Chondrocyte (in vitro differentiated cells): Measurements from ENCODE around the gene SERPINA6. TPM values are rescaled to one million over a fixed set of nuclear protein-coding genes. Genes with fewer than 3 reads are reported as not detected.

Source experiments
- DNase-seq: peaks from one replicate; pipeline ENCODE4 v3.0.0; 2021; ENCODE audit warnings: mixed read lengths, low spot score
- H3K27ac Mint-ChIP-seq: one replicate; pipeline ENCODE4 v1.8.0; 2021; ENCODE audit warnings: mild to moderate bottlenecking, moderate library complexity, mixed read lengths; ENCODE audit not compliant: unreplicated experiment
- H3K27me3 Mint-ChIP-seq: 2 replicates; pipeline ENCODE4 v1.8.0; 2021; ENCODE audit warnings: low read depth, mixed read lengths
- H3K36me3 Mint-ChIP-seq: 2 replicates; pipeline ENCODE4 v1.8.0; 2021; ENCODE audit warnings: low read depth, mixed read lengths
- H3K4me1 Mint-ChIP-seq: 2 replicates; pipeline ENCODE4 v1.8.0; 2021; ENCODE audit warnings: low read depth, mild to moderate bottlenecking, mixed read lengths
- H3K4me3 Mint-ChIP-seq: one replicate; pipeline ENCODE4 v1.8.0; 2021; ENCODE audit warnings: mild to moderate bottlenecking, moderate library complexity, mixed read lengths; ENCODE audit not compliant: unreplicated experiment
- H3K9me3 Mint-ChIP-seq: 2 replicates; pipeline ENCODE4 v1.8.0; 2021; ENCODE audit warnings: low read depth, mixed read lengths
- CTCF ChIP-seq: fragments of 200-600 bp; sonication (generic); IDR thresholded peaks from 2 replicates; pipeline ENCODE4 v1.5.0; 2021; ENCODE audit warnings: antibody characterized with exemption, mild to moderate bottlenecking, moderate library complexity
- total RNA-seq: library from RNA; stranded (reverse); gene quantifications from 3 replicates; pipeline ENCODE4 v1.2.1, GENCODE V29; 2021

SERPINA6 gene
- total RNA-seq, 1 donor from 2014 or later: not detected

DNA sequence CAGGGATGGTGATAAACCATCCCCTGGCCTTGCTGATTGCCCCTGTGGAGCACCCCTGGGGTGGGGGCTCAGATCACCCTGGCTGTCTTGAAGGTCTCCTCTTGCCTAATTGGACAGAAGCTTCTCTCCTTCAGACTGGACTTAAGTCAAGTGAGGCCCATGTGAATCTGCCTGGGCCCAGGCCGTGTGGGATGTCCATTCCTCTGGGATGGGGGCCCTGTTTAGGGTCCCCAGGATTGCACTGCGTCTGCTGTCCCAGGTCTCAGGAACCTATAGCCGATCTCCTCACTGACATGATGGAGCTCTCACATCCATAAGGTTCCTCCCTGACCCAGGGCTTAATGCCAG, 45.1 kb upstream of the SERPINA6 start:
- no peak for TF ChIP-seq CTCF
- H3K36me3 Mint-ChIP-seq: no peaks in the 10 kb centered on the region
- no peak overlapping the region for H3K27ac Mint-ChIP-seq
- no peak overlapping the region for H3K4me3 Mint-ChIP-seq
- peaks cover 8% of the 10 kb centered on the region for H3K27me3 Mint-ChIP-seq
- DNase-seq: no peak
- H3K4me1 Mint-ChIP-seq: no peaks in the 10 kb centered on the region
- no peaks in the 10 kb centered on the region for H3K9me3 Mint-ChIP-seq

- H3K27ac Mint-ChIP-seq: no peak overlapping the region
- no peak for DNase-seq
- H3K36me3 Mint-ChIP-seq: no peaks in the 10 kb centered on the region
- peaks cover 10% of the 10 kb centered on the region for H3K27me3 Mint-ChIP-seq
- TF ChIP-seq CTCF: no peak
- no peaks in the 10 kb centered on the region for H3K9me3 Mint-ChIP-seq
- H3K4me1 Mint-ChIP-seq: no peaks in the 10 kb centered on the region
- H3K4me3 Mint-ChIP-seq: no peak overlapping the region
Observed at GRCh38 chr14:94367347-94368242, 44.5 kb upstream of the SERPINA6 start.

DNA sequence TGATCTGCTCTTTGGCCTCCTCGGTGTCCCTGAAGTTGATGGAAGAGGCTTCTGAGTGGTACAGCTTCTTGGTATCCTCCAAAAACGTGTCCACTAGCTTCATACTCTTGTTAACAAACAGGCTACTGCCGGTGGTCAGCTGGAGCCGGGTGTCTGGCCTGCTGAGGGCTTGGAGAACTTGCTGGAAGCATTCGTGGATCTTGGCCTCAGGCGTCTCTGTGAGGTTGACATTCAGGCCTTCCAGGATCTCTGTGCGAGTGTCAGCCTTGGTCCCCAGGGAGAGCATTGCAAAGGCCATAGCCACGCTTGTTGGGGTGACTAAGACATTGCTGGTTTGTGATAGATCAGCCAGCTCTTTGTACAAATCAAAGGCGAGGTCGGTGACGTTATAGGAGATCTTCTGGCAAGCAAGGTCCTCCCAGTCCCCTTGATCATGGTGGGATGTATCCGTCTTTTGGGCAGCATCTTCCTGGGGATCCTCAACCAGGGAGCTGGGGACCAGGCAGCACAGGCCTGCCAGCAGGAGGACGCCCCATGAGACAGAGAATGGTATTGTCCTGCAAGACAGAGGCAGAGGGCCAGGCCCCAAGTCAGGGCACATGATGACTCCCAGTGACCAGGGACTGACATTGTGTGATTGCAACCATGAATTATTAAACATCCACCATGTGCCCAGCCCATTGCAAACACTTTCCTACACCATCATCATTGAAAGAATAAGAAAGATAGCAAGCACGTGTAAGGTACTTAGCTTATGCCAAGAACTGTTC, 43.2 kb upstream of the SERPINA6 start, which contains the start of gene SERPINA2:
SERPINA2 (minus strand) TSS at position 553 of the 770 bp plus-strand sequence.
- no peaks in the 10 kb centered on the region for H3K4me1 Mint-ChIP-seq
- no peaks in the 10 kb centered on the region for H3K9me3 Mint-ChIP-seq
- no peak within 1 kb of the TSS for H3K4me3 Mint-ChIP-seq
- H3K36me3 Mint-ChIP-seq: no peaks in the 10 kb centered on the region
- H3K27me3 Mint-ChIP-seq: peaks cover 15% of the 10 kb centered on the region
- DNase-seq: no peak
- no peak for TF ChIP-seq CTCF
- H3K27ac Mint-ChIP-seq: no peak within 1 kb of the TSS

DNA sequence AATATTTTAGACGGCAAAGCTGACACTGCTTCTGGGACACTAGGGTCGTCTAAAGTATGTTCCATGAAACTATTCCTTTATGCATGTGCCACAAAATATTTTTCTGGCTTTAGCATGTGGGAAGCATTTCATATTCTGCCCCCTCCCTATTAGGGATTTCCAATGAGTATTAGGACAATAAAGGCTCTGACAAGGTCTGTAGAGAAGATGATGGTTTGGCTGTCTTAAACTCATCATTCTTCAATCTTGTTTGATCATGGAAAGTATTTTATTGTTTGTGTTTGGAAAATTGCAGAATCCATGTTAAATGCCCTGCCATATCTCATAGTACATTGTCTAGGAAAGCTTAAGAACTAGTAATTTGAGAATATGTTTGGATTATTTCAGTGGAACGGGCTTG, 42.5 kb upstream of the SERPINA6 start:
- no peak overlapping the region for H3K4me3 Mint-ChIP-seq
- no peak for DNase-seq
- no peak overlapping the region for H3K27ac Mint-ChIP-seq
- no peaks in the 10 kb centered on the region for H3K36me3 Mint-ChIP-seq
- peaks cover 13% of the 10 kb centered on the region for H3K27me3 Mint-ChIP-seq
- no peaks in the 10 kb centered on the region for H3K9me3 Mint-ChIP-seq
- TF ChIP-seq CTCF: no peak
- H3K4me1 Mint-ChIP-seq: no peaks in the 10 kb centered on the region

- Mint-ChIP-seq H3K36me3 (no peaks in the 10 kb centered on the region), H3K27ac (no peak overlapping the region), H3K4me1 (no peaks in the 10 kb centered on the region), H3K9me3 (no peaks in the 10 kb centered on the region), H3K4me3 (no peak overlapping the region), H3K27me3 (peaks cover 16% of the 10 kb centered on the region)
- TF ChIP-seq CTCF: no peak
- DNase-seq: no peak
Observed at GRCh38 chr14:94364964-94365363, 41.8 kb upstream of the SERPINA6 start.
